HG02885 (cell line): Measurements from ENCODE around the gene SYNC.
"Not testable (repeated sequence)": the region's sequence is repeated elsewhere in the genome, so short reads cannot be mapped to it uniquely, and the experiment has no call there.

Source experiments
- ATAC-seq: cut with Tn5 transposase; IDR thresholded peaks from one replicate; pipeline ENCODE4 v1.9.1; 2021; ENCODE audit warnings: mild to moderate bottlenecking; ENCODE audit not compliant: unreplicated experiment, poor library complexity

SYNC gene

GRCh38 chr1:32647308-32648134, 55.0 kb downstream of the SYNC start:
- ATAC-seq, result no peak

- ATAC-seq, result no peak
These were observed 58.1 kb downstream of the SYNC start for GRCh38 chr1:32644426-32644825.

- ATAC-seq, result not testable (repeated sequence)
These were observed 60.2 kb downstream of the SYNC start for GRCh38 chr1:32642292-32642827.

- ATAC-seq, result no peak
These were observed 63.0 kb downstream of the SYNC start for GRCh38 chr1:32639489-32640075.

GRCh38 chr1:32636914-32637645, 65.5 kb downstream of the SYNC start:
- no peak for ATAC-seq

- no peak for ATAC-seq
These were observed 66.9 kb downstream of the SYNC start for GRCh38 chr1:32635508-32636277.

- no peak for ATAC-seq
These were observed 69.7 kb downstream of the SYNC start for GRCh38 chr1:32632829-32633228.

- not testable (repeated sequence) for ATAC-seq
These were observed 72.4 kb downstream of the SYNC start for GRCh38 chr1:32630173-32630572.
